GM12892 (cell line): Measurements from ENCODE around the gene NYAP2.

Experiments
- DNase-seq: peaks from one replicate; pipeline ENCODE4 v3.0.0; 2011; ENCODE audit not compliant: insufficient read length
- FAIRE-seq: peaks from 2 replicates; lab custom pipeline; 2011; peaks lifted over from hg19 to GRCh38; lab: Jason Lieb, UNC
- POLR2A ChIP-seq: IDR thresholded peaks from 2 replicates; pipeline ENCODE4 v1.6.1; 2011; ENCODE audit warnings: low read depth, low read length, control low read depth
- POLR2AphosphoS5 ChIP-seq: IDR thresholded peaks from 2 replicates; pipeline ENCODE4 v1.6.1; 2011; ENCODE audit warnings: low read depth, low read length, control low read depth
- TAF1 ChIP-seq: IDR thresholded peaks from 2 replicates; pipeline ENCODE4 v1.6.1; 2011; ENCODE audit warnings: low read depth, mild to moderate bottlenecking, control low read depth, low read length, borderline replicate concordance

Gene NYAP2

GRCh38 chr2:225400546-225401400, 1.3 kb downstream of the NYAP2 start:
- no peak for FAIRE-seq
- no peak for TF ChIP-seq POLR2A
- TF ChIP-seq TAF1 = no peak
- no peak for TF ChIP-seq POLR2AphosphoS5
- DNase-seq = no peak

GRCh38 chr2:225402210-225402776, 2.8 kb downstream of the NYAP2 start:
- TF ChIP-seq POLR2AphosphoS5 (no peak), POLR2A (no peak), TAF1 (no peak)
- DNase-seq = no peak
- no peak for FAIRE-seq

- FAIRE-seq = no peak
- DNase-seq = no peak
- TF ChIP-seq TAF1 (no peak), POLR2A (no peak), POLR2AphosphoS5 (no peak)
Measured at GRCh38 chr2:225411452-225411851, 11.9 kb downstream of the NYAP2 start.

GRCh38 chr2:225413786-225414185, 14.3 kb downstream of the NYAP2 start:
- DNase-seq = no peak
- no peak for TF ChIP-seq TAF1
- no peak for FAIRE-seq

- TF ChIP-seq POLR2A (no peak), TAF1 (no peak), POLR2AphosphoS5 (no peak)
- FAIRE-seq = no peak
- no peak for DNase-seq
Measured at GRCh38 chr2:225414902-225415301, 15.4 kb downstream of the NYAP2 start.

GRCh38 chr2:225415341-225415740, 15.8 kb downstream of the NYAP2 start:
- FAIRE-seq = no peak
- DNase-seq = no peak
- TF ChIP-seq TAF1 (no peak), POLR2AphosphoS5 (no peak), POLR2A (no peak)

GRCh38 chr2:225415792-225416191, 16.3 kb downstream of the NYAP2 start:
- TF ChIP-seq POLR2AphosphoS5 = no peak
- no peak for TF ChIP-seq POLR2A
- no peak for TF ChIP-seq TAF1
- FAIRE-seq (no peak), DNase-seq (no peak)

- DNase-seq (no peak), FAIRE-seq (no peak)
- TF ChIP-seq POLR2AphosphoS5 = no peak
- no peak for TF ChIP-seq POLR2A
- no peak for TF ChIP-seq TAF1
Measured at GRCh38 chr2:225416616-225417367, 17.3 kb downstream of the NYAP2 start.

GRCh38 chr2:225419033-225419432, 19.5 kb downstream of the NYAP2 start:
- DNase-seq = no peak
- no peak for FAIRE-seq
- TF ChIP-seq POLR2AphosphoS5 = no peak
- no peak for TF ChIP-seq POLR2A
- TF ChIP-seq TAF1 = no peak

- FAIRE-seq (no peak), DNase-seq (no peak)
- TF ChIP-seq POLR2AphosphoS5 (no peak), TAF1 (no peak), POLR2A (no peak)
Measured at GRCh38 chr2:225422145-225422544, 22.6 kb downstream of the NYAP2 start.

GRCh38 chr2:225425284-225425683, 25.8 kb downstream of the NYAP2 start:
- FAIRE-seq (no peak), DNase-seq (no peak)
- TF ChIP-seq POLR2A = no peak
- TF ChIP-seq TAF1 = no peak
- no peak for TF ChIP-seq POLR2AphosphoS5

- DNase-seq = no peak
- no peak for TF ChIP-seq TAF1
- no peak for TF ChIP-seq POLR2AphosphoS5
- TF ChIP-seq POLR2A = no peak
- no peak for FAIRE-seq
Measured at GRCh38 chr2:225428360-225428759, 28.9 kb downstream of the NYAP2 start.

- TF ChIP-seq POLR2A (no peak), POLR2AphosphoS5 (no peak), TAF1 (no peak)
- no peak for DNase-seq
- FAIRE-seq = no peak
Measured at GRCh38 chr2:225429717-225430116, 30.2 kb downstream of the NYAP2 start.
